GM19468 (cell line): ENCODE results near the gene DISP3.

Experiments
- ATAC-seq: cut with Tn5 transposase; IDR thresholded peaks from one replicate; pipeline ENCODE4 v1.9.1; 2021; ENCODE audit warnings: mild to moderate bottlenecking, moderate library complexity, moderate number of reproducible peaks; ENCODE audit not compliant: unreplicated experiment; ENCODE audit errors: extremely low read depth

Gene DISP3

DNA sequence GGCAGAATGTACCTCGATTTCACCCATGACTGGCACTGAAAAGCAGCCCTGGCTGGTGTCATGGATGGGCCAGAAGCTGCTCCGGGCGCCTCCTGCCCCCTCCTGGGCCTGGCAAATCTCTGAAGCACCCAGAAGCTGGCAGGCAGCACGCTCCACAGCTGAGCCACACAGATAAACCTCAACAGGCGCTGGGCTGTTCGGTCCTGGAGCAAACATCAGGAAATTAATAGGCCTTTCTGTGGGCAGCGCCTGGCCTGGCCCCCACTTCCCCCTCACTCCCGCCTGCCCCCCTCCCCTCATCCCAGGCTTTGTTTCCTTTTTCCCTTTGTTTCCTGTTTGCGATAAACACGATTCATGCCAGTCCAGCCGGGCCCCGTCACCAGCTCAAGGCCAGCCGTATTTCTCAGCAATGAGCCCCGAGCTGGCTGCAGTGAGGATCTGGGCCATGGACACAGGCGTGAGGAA lies 20.1 kb upstream of the DISP3 start:
- no peak for ATAC-seq

DNA sequence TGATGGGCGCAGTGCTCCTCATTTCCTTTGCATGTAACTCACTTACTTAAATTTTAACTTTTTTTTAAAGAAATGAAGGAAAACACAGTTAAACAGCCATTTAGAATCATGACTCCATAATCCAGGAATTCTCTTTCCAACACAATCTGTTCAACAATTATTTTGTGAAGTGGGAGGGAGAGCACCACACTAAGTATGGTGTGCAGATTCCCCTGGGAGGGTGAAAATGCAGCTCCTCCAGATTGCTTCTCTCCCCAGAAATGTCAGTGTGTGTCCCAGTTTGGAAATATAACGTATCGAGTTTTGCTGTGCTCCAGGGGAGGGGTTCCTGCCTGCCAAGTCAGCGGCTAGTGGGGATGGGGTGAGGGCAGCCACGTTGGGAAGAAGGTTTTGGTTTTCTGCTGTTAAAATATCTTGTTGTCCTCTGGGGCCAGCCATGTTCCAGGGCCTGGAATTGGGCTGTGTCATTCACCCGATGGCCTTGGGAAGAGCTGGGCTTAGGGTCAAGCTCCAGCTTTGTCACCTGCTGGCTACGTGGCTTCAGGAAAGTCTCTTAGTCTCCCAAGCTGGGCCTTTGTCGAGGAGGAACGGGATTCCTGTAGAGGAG lies 17.3 kb upstream of the DISP3 start:
- no peak for ATAC-seq

- ATAC-seq: no peak
These were observed 16.6 kb upstream of the DISP3 start for GRCh38 chr1:11462224-11462923.

DNA sequence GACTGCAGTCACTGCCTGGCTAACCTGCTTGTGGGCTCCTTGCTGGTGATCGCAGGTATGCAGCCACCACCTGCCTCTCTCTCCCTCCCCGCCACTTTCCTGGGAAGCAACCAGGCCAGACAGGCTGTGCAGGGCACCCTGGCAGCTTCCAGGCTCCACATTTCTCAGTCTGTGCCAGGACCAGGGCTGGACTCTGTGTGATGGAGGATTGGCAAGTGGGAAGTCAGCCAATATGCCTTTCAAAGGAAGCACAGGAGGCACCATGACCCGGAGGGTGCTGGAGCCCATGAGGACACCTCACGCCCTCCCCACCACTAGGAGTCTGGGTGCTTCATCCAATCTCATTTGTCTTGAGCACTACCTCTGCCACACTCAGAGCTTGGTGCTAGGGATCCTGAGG lies 15.8 kb upstream of the DISP3 start:
- no peak for ATAC-seq

GRCh38 chr1:11465307-11465706 lies 13.6 kb upstream of the DISP3 start:
- ATAC-seq: no peak

GRCh38 chr1:11466416-11466815 lies 12.5 kb upstream of the DISP3 start:
- no peak for ATAC-seq

- ATAC-seq: no peak
These were observed 10.1 kb upstream of the DISP3 start for GRCh38 chr1:11468878-11469277.

GRCh38 chr1:11470912-11471311 lies 8.0 kb upstream of the DISP3 start:
- ATAC-seq: no peak

DNA sequence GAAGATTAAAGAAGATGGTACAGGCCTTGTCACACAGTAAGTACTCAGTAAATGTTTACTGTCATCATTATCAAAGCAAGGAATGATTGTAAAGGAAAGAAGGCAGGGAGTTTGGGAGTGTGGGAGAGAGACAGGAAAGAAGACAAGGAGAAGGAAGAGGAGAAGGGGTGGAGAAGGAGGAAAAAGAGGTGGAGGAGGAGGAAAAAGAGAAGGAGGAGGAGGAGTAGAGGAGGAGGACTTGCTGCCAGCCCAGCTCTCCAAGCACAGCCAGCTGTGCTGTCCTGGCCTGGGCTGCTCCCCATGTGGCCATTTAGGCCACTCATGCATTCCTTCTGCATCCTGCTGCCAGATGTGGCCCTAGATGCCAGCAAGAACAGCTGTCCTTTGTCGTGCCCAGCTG lies 7.5 kb upstream of the DISP3 start:
- ATAC-seq: no peak

DNA sequence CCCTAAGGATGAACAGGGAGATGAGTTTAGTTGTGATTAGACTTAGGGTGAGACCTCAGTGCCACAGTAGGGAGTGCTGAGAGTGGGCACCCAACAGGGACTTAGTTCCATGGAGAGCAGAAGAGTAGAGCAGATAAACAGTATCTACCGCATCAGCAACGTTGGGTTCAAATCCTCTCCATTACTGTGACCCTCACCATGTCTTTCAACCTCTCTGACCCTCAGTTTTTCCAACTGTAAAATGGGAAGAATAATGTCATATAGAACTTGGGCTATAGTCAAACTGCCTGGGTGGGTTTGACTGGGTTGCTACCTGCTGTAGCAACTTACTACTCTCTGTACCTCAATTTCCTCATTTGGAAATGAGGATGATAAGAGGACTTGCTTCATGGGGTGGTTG lies 6.7 kb upstream of the DISP3 start:
- no peak for ATAC-seq

DNA sequence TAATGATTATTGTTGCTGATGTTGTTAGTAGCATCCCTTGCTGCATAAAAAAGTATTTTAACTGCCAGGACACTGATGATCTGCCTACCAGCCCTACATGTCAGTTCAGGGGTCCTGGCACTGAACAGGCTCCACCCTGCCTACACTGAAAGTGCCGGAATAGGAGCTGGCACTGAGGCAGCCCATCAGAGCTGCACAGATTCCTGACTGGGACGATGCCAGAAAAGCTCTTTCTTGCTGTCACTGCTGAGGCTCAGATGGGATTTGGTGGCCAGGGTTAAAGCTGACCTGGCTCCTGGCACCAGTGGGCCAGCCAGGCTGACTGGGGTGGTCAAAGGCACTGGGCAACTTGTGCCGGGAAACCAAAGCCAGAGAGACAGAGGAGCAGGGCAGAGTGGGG lies 6.2 kb upstream of the DISP3 start:
- no peak for ATAC-seq

DNA sequence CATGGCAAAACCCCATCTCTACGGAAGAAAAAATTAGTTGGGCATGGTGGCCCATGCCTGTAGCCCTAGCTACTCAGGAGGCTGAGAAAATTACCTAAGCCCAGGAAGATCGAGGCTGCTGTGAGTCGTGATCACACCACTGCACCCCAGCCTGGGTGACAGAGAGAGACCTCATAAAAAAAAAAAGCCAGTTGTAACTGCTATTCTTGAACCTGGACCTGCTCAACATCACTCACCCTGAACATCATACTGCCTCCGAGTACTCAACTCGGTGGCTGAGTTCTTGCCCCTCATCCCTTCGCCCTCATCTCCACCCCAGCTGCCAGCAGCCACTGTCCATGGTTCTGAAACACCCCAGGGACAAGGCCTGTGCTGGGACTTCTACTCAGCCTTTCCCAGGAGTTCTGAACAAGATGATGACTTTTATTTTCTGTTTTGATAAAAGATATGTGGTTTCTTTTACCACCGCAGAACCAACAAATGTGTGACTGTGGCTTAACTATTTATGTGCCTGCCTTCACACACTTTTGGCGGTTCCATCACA lies 5.4 kb upstream of the DISP3 start:
- no peak for ATAC-seq

DNA sequence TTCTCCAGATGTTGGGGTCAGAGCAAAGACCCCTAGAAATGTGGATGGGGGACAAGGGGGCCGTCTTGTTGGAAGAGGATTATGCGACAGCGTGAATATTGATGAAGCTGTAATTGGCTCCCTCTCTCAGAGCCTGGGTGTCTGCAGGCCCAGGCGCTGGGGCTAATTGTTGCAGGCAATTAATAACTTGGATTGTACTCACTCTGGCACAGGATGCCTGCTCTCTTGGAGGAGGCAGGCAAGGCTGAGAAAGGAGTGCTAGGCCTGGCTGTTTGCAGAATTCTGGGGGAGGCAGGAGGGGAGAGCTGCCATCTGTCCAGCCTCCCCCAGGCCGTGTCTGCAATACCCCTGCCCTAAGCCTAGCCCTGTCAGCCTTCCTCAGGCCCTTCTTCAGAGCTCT lies 4.1 kb upstream of the DISP3 start:
- ATAC-seq: no peak

DNA sequence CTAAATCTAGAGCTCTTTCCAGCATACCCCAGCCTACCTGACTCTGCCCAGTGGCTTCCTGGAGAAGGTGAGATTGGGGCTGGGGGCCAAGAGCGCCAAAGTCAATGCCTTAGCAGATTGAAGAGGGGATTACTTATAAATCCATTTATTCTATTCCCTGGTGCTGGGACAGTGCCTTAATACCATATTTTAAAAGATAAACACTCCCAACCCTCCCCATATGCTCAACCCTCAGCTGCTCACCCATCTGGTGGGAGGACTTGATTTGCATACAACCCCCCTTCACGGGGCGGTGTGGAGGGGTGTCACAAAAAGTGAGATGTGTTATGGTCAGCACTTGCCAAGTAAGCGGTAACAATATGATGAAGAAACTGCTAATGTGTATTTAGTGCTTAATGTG lies 3.2 kb upstream of the DISP3 start:
- ATAC-seq: no peak

DNA sequence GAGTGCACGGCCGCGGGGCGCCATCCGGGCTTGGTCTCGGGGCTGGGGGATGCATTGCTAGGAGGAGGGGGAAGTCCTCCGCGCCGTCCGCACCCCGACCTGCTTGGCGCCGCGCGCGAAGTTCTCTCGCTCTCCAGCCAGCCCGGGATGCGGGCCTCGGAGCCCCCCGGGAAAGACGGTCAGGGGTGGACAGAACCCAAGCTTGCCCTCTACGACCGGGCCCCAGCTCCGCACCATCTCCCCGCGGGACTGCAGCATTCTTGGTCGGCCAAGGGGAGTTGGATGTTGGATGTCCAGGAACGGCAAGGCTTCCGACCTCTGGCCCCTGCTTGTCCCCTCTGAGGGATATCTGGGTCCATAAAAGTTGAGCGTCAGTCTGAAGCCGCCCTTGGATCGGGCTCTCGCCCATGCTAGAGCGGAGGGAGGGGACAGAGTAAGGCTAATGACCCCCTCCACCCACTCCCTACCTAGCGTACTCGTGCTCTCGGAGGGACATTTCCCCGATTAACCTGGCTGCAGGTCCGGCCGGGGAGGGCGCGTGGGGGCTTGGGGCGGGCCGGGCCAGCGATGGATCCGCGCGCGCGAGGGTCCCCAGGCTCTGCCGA lies 522 bp downstream of the DISP3 start:
- ATAC-seq: no peak

GRCh38 chr1:11481019-11481418 lies 2.1 kb downstream of the DISP3 start:
- no peak for ATAC-seq

- no peak for ATAC-seq
These were observed 3.2 kb downstream of the DISP3 start for GRCh38 chr1:11482198-11482597.

DNA sequence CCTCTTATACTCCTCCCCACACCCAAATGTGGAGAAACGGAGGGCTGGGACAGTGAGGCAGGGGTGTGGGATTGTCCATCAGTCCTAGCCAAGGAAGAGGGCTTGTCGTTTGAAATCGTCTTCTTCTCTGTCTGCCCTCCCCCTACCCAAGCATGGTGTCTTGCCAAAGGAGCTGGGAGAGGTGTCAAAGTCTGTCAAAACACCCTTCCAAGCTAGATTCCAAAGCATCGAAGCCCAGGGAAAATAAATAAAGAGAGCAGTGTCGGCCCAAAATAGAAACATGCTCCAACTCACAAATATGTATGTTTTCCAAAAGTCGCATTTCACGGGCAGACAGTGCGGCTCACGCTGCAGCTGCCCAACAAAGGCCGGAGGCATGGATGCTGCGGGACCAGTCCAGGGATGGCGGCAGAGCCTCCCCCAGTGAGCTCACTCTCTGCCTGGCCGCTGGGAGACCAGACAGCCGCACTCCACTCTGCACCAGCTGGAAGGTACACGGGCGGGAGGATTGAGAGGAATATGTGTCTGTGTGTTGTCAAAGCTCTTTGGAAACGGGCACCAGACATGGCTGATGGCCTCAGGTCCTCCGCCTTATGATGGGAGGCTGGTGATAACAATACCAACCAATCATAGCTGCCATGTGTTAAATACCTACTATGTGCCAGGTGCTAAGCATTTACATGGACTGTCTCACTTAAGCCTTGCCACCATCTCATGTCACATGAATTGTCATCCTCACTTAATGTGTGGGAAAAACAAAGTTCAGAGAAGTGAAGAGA lies 3.9 kb downstream of the DISP3 start:
- no peak for ATAC-seq

GRCh38 chr1:11483581-11484320 lies 4.8 kb downstream of the DISP3 start:
- ATAC-seq: no peak

- ATAC-seq: no peak
These were observed 5.3 kb downstream of the DISP3 start for GRCh38 chr1:11484321-11484655.
